Measurements from ENCODE around the gene ZNF678. TPM values are rescaled to one million over a fixed set of nuclear protein-coding genes. Genes with fewer than 3 reads are reported as not detected.

ZNF678 gene
- total and polyA plus RNA-seq, 9 of the 15 experiments (the other 6 are each of a cell fraction or from before 2014, with no cell fraction given), result 3.0 to 16.8 (median 8.0) TPM

DNA sequence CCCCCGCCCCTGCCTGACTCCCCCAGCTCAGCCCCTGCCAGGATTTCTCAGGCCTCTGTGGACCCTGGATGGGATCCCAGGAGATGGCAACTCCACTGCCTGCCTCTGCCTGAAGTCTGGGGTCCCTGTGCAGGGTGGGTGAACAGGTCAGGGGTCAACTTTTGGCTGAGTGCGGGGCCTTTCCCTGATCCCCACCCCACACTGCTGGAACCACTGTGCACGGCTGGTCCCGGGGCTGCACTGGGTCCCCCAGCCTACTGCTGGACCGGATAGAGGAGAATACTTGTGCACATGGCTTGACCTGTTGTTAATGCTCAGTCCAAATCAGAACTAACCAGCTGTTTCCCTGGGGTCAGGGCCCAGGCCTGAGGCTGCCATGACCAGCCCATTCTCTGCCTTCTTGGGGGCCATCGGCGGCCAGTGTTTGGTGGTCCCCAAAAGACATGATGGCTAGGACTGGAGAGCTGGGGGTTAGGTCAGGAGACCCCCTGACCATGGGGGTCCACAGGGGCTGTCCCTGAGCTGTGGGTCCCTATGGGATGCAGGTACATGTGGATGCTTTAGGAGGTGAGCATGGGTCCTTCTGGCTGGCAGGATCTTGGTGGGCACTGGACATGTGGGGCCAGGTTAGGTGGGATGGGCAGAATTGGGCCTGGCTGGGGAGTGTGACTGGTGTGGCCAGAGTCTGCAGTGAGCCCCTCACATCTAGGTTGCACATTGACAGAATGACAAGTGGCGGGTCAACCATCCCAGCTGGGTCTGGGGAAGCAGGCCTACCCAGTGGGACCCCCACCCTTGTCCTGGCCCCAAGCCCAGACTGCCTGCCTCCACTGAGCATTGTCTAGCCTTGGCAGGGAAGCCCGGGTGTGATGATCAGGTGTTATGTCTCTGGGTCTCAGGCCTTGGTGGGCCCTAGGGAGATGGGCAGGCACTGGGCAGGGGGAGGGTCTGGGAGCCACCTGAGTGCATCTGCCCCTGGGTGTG, 19.0 kb upstream of the ZNF678 start:
- no peak for ATAC-seq
- intact Hi-C loops (cut with micrococcal nuclease), result no loop called here
- 3% methylated on average over 8 of the region's 9 CpGs for WGBS (ENCODE audit: insufficient coverage, low coverage, missing lambda C conversion rate)

More for the DNA sequence above, 19.0 kb upstream of the ZNF678 start:
- TF ChIP-seq FIP1L1 (IDR thresholded peaks at IDR 0.05; ENCODE audit: low read depth, low read length, poor library complexity, severe bottlenecking) (no peak), SNIP1 (IDR thresholded peaks at IDR 0.05; ENCODE audit: low read depth) (no peak), TGIF2 (CRISPR knock-in tag; IDR thresholded peaks at IDR 0.05) (no peak), GABPB2 (CRISPR knock-in tag; conservative IDR thresholded peaks at IDR 0.05) (no peak), ILK (tag; IDR thresholded peaks at IDR 0.05; ENCODE audit: borderline replicate concordance, low read depth) (no peak), MYC (IDR thresholded peaks at IDR 0.05; ENCODE audit: low read depth, low read length) (no peak), MYC (CRISPR knock-in tag; IDR thresholded peaks at IDR 0.05; ENCODE audit: borderline replicate concordance, low read depth) (no peak), DPF2 (IDR thresholded peaks at IDR 0.05) (no peak), POLR3G (IDR thresholded peaks at IDR 0.05; ENCODE audit: extremely low read depth, insufficient read length, insufficient replicate concordance) (no peak)
- TF ChIP-seq, protein P1, sequence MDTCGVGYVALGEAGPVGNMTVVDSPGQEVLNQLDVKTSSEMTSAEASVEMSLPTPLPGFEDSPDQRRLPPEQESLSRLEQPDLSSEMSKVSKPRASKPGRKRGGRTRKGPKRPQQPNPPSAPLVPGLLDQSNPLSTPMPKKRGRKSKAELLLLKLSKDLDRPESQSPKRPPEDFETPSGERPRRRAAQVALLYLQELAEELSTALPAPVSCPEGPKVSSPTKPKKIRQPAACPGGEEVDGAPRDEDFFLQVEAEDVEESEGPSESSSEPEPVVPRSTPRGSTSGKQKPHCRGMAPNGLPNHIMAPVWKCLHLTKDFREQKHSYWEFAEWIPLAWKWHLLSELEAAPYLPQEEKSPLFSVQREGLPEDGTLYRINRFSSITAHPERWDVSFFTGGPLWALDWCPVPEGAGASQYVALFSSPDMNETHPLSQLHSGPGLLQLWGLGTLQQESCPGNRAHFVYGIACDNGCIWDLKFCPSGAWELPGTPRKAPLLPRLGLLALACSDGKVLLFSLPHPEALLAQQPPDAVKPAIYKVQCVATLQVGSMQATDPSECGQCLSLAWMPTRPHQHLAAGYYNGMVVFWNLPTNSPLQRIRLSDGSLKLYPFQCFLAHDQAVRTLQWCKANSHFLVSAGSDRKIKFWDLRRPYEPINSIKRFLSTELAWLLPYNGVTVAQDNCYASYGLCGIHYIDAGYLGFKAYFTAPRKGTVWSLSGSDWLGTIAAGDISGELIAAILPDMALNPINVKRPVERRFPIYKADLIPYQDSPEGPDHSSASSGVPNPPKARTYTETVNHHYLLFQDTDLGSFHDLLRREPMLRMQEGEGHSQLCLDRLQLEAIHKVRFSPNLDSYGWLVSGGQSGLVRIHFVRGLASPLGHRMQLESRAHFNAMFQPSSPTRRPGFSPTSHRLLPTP (IDR thresholded peaks at IDR 0.05; ENCODE audit: borderline replicate concordance, extremely low read depth, insufficient read length), result no peak
- TF ChIP-seq, protein P2, sequence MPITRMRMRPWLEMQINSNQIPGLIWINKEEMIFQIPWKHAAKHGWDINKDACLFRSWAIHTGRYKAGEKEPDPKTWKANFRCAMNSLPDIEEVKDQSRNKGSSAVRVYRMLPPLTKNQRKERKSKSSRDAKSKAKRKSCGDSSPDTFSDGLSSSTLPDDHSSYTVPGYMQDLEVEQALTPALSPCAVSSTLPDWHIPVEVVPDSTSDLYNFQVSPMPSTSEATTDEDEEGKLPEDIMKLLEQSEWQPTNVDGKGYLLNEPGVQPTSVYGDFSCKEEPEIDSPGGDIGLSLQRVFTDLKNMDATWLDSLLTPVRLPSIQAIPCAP (CRISPR knock-in tag; IDR thresholded peaks at IDR 0.05; ENCODE audit: borderline replicate concordance), result no peak
- Histone ChIP-seq H3K9me3 (replicated peaks; ENCODE audit: control insufficient read depth, insufficient read depth, low read depth, low read length) (no peaks in the 10 kb centered on the region; the same call in 1 of the 2 replicates), H3K4me2 (ENCODE audit: insufficient read depth, low read length) (no peak overlapping the region), H3K4me3 (no peak overlapping the region), H3K4me1 (replicated peaks in 1 of 2; ENCODE audit: control insufficient read depth in 2 of 2, insufficient read depth in 2 of 2, low read length in 2 of 2) (peaks cover 0 to 12% of the 10 kb centered on the region in 2 experiments; a peak in 1 of 5 replicates), H3K27me3 (ENCODE audit: control insufficient read depth in 2 of 2, insufficient read depth in 2 of 2, low read length in 2 of 2) (no peaks in the 10 kb centered on the region), H3K27ac (ENCODE audit: extremely low read depth, low read depth, low read length) (no peak overlapping the region), H3K79me2 (ENCODE audit: control insufficient read depth, insufficient read depth, low read length) (no peaks in the 10 kb centered on the region), H3K9me1 (ENCODE audit: control insufficient read depth, insufficient read depth, low read length) (no peaks in the 10 kb centered on the region), H3K9ac (ENCODE audit: insufficient read depth in 1 of 2, low read depth in 2 of 2, low read length in 2 of 2) (peak overlapping the region in 1 of 2 experiments; percentile 20; a peak in 1 of 4 replicates), H4K20me1 (replicated peaks; ENCODE audit: control insufficient read depth, insufficient read depth, low read length) (no peaks in the 10 kb centered on the region), H2AFZ (ENCODE audit: low read depth, low read length) (no peak overlapping the region), H3K36me3 (ENCODE audit: control insufficient read depth, insufficient read depth, low read length) (no peaks in the 10 kb centered on the region)
- FAIRE-seq (no peak), DNase-seq (ENCODE audit: extremely low read depth in 1 of 4, low spot score in 3 of 4) (no peak)
- CTCF ChIA-PET (ENCODE audit: low intra/inter-chr PET ratio), result no interaction called here
- BruUV-seq (replicated peaks), result no TSS peak
- in situ Hi-C loops (cut with MboI), result no loop called here
- POLR2A ChIA-PET, result interaction anchor here (0.6 to 2.3 kb wide), 2 partner anchors 19 to 1676 kb away, joined by 3 to 7 read pairs; partner anchors contain the start of gene ZNF678

Measured in K562 (cell line).